ENCODE measurements around the gene SAA2.

The SAA2 gene

DNA sequence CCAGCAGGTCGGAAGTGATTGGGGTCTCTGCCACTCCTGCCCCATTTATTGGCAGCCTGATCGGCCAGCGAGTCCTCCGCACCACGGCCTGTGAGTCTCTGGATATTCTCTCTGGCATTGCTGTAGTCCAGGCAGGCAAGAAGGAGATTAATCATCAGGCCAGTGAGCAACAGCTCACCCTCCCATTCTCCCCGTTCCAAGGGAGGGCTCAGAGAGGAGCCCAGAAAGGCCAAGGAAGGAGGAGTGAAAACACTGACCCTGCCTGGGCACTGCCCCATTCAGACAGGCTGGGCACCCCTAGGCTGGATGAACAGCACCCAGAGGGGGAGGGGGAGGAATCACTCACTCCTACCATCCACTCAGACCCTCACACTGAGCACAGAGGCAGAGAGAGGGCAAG, 3.1 kb downstream of the SAA2 start:
- H3K4me3 ChIP-seq (ENCODE audit: low read depth, low read length), result no peak overlapping the region
- TF ChIP-seq, protein P1, sequence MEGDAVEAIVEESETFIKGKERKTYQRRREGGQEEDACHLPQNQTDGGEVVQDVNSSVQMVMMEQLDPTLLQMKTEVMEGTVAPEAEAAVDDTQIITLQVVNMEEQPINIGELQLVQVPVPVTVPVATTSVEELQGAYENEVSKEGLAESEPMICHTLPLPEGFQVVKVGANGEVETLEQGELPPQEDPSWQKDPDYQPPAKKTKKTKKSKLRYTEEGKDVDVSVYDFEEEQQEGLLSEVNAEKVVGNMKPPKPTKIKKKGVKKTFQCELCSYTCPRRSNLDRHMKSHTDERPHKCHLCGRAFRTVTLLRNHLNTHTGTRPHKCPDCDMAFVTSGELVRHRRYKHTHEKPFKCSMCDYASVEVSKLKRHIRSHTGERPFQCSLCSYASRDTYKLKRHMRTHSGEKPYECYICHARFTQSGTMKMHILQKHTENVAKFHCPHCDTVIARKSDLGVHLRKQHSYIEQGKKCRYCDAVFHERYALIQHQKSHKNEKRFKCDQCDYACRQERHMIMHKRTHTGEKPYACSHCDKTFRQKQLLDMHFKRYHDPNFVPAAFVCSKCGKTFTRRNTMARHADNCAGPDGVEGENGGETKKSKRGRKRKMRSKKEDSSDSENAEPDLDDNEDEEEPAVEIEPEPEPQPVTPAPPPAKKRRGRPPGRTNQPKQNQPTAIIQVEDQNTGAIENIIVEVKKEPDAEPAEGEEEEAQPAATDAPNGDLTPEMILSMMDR (IDR thresholded peaks at IDR 0.05; ENCODE audit: low read depth, low read length), result no peak

DNA sequence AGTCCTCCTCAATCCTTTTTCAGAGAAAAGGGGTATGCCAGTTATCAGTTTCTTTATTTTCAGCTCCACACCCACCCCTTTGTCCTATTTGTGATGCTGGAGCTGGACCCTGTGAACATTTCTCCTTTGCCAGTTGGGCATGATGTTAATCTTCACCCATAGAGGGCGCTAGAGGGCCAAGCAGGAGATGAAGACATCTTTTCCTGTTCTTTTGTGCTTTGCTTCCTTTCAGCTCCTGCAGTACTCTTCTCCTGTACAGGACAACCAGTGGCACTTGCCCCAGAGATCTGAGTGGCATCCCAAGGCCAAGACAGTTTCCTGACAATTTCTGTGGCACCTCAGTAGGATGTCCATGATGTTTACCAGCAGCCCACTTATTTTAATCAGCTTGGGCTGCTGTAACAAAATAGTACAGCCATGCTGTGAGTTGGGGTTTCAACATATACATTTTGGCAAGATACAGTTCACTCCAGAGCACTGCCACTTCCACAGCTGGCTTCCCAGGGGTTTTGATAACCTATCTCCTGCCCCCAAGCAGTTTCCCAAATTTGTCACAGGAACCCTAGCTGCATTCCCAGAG, 4.6 kb downstream of the SAA2 start:
- TF ChIP-seq, protein P1 (IDR thresholded peaks at IDR 0.05; ENCODE audit: low read depth, low read length), result peak; percentile 78

DNA sequence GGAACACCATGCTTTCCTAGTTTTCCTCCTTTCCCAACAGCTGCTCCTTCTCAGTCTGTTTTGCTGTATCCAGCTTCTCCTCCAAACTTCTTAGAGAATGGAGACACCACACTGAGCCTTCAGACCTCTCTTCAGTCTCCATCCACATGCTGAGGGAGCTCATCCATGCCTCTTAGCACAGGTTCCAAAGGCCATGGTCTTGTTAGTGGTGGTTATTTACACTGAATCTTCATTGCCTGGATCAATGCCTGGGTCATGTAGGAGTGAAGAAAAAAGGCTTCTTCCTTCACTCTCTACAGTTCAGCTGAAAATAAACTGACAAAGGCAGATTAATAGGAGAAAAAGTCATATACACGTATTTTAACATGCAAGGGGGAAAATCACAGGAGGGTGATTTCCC, 8.8 kb downstream of the SAA2 start:
- no peak overlapping the region for H3K4me3 ChIP-seq (ENCODE audit: low read depth, low read length)
- TF ChIP-seq, protein P1 (IDR thresholded peaks at IDR 0.05; ENCODE audit: low read depth, low read length), result no peak

More for the DNA sequence above, 4.6 kb downstream of the SAA2 start:
- H3K4me3 ChIP-seq (ENCODE audit: low read depth, low read length), result no peak overlapping the region

DNA sequence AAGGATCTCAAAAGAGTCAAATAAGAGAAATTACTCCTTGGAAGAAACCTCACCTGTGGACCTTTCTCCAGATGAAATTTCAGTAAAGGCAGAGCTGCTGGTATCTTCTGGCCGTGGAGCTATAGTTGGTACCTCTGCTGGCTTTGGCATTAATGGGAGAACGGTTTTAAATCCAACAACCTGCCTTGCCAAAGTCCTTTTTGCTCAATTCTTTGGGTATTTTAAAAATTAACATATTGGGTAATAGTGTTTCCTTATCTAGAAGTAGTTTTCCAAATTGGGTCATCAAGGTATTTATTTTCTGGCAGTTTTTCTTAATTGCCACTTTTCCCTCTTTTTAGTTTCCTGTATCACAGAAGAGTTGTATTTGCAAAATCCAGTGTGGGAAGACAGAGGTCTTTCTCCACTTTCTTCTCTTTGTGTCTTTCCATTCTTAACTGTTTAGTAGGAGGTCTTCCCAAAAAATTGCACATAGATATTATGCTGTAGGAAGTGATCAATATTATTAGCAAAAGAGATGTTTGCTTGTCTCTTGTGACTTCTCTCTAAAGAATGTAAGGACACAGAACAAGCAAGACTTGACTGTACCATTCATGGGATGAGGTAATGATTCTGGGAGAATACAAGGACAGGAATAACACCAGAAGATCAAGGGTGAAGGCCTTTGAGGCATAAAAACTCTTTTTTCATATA, 11.7 kb downstream of the SAA2 start, which contains the start of gene SAA4:
Gene SAA4, minus strand, starts transcription at position 139 of the 693 bp plus-strand sequence. CDS start 876 bp downstream, outside the sequence.
- H3K4me3 ChIP-seq (ENCODE audit: low read depth, low read length), result no peak within 1 kb of the TSS
- TF ChIP-seq, protein P1 (IDR thresholded peaks at IDR 0.05; ENCODE audit: low read depth, low read length), result no peak

DNA sequence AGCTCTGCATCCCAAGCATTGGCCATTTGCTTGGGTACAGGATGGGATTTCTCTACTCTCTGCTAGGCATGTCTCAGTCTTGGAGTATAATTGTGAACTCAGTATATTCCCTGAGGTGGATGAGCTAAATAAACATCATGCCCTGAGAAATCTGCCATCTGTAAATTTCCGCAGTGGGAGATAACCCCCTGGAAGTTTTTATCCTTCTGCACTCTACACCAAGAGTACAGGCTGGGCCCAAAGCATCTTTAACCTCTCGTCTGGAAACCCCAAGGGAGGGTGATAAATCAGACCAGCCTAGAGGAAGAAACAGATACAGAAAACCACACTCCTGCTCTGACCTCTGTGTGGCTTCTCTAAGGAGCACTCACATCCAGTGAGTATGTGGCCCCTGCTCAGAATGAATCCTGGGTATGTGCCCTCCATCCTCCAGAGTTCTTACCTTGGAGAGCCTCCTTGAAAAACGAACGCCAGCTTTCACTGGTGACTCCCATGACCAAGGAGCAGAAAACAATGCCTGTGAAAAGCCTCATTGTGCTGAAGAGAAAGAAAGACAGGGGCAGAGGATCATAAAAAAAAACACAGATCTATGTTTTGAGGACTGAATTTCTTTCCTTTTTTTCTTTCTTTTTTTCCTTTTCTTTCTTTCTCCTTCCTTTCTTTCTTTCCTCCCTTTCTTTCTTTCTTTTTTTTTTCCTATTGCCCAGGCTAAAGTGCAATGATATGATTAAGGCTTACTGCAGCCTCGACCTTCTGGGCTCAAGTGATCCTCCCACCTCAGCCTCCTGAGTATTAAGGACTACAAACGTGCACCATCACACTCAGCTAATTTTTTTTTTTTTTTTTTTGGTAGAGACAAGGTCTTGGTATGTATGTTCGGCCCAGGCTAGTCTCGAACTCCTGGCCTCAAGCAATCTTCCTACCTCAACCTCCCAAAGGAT, 12.8 kb downstream of the SAA2 start:
- TF ChIP-seq, protein P1 (IDR thresholded peaks at IDR 0.05; ENCODE audit: low read depth, low read length), result no peak

DNA sequence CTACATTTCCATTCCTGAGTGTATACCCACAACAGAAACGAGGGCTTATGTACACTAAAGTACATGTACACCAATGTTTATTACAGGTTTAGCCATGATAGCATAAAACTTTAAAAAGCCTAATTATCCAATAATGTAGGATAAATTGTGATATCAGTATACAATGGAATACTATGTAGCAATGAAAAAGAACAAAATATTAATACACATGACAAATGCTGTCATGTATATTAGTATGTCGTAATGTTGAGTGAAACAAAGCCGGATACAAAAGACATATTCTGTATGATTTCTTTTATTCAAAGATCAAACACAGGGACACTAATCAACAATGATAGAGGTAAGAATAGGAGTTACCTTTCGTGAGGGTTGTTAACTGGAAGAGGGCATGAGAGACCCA, 14.6 kb downstream of the SAA2 start:
- no peak overlapping the region for H3K4me3 ChIP-seq (ENCODE audit: low read depth, low read length)
- TF ChIP-seq, protein P1 (IDR thresholded peaks at IDR 0.05; ENCODE audit: low read depth, low read length), result no peak

More for the DNA sequence above, 12.8 kb downstream of the SAA2 start:
- no peak overlapping the region for H3K4me3 ChIP-seq (ENCODE audit: low read depth, low read length)
